Large intestine (tissue), 3 donors: Measurements from ENCODE around the gene WDR64. TPM values are rescaled to one million over a fixed set of nuclear protein-coding genes. Genes with fewer than 3 reads are reported as not detected.
"Not testable (repeated sequence)": the region's sequence is repeated elsewhere in the genome, so short reads cannot be mapped to it uniquely, and the experiment has no call there.

Source experiments
- DNase-seq, 2 donors: peaks; one replicate each; pipeline versions ENCODE4 v3.0.0 to v3.0.0-alpha.2; 2013
- H3K27ac ChIP-seq: one replicate; pipeline ENCODE4 v1.5.1; 2013; ENCODE audit warnings: low read length
- H3K27me3 ChIP-seq: 2 replicates; pipeline ENCODE4 v1.6.1; 2013; ENCODE audit warnings: low read length; ENCODE audit not compliant: control insufficient read depth, insufficient read depth
- H3K36me3 ChIP-seq: 2 replicates; pipeline ENCODE4 v1.6.1; 2013; ENCODE audit warnings: low read length; ENCODE audit not compliant: control insufficient read depth, insufficient read depth
- H3K4me1 ChIP-seq: one replicate; pipeline ENCODE4 v1.6.1; 2013; ENCODE audit warnings: low read length; ENCODE audit not compliant: control insufficient read depth, insufficient read depth
- H3K4me3 ChIP-seq: one replicate; pipeline ENCODE4 v1.5.1; 2013; ENCODE audit warnings: low read length
- H3K9me3 ChIP-seq: one replicate; pipeline ENCODE4 v1.6.1; 2013; ENCODE audit warnings: mild to moderate bottlenecking, low read depth, low read length, moderate library complexity; ENCODE audit not compliant: control insufficient read depth
- WGBS: methylation state at CpG from one replicate; pipeline ENCODE4 v1.1.5; 2013; ENCODE audit warnings: low lambda C conversion rate; ENCODE audit not compliant: insufficient coverage; 5-methylcytosine and 5-hydroxymethylcytosine counted together
- polyA plus RNA-seq: library from polyadenylated mRNA; unstranded; fragments of 120-200 nt; gene quantifications from one replicate; pipeline ENCODE4 v1.2.1, GENCODE V29; 2013

Gene WDR64
- polyA plus RNA-seq, 1 donor = 0.03 TPM

DNA sequence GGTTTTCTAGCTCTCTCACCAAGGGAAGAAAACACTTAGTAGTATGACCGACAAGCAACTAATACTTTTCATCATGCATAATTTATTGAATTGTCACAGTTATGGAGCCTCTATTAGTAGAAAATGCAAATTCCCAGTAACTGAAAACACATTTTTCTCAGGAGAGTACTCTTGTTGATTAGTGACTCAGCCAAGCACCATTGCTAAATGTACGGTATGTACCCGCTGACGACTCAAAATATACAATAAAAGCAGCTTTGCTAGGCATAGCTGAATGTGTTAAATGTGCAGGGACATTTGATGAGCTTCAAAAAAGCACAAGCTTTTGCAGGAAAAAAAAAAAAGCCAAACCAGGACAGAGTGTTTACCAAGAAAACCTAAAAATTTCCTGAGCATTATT lies 63.9 kb downstream of the WDR64 start:
- H3K4me1 ChIP-seq = no peaks in the 10 kb centered on the region
- no peak overlapping the region for H3K4me3 ChIP-seq
- no peaks in the 10 kb centered on the region for H3K9me3 ChIP-seq
- 100% methylated on average over 3 of the region's 4 CpGs for WGBS
- no peak for DNase-seq
- H3K27ac ChIP-seq = no peak overlapping the region
- no peaks in the 10 kb centered on the region for H3K27me3 ChIP-seq
- H3K36me3 ChIP-seq = no peaks in the 10 kb centered on the region

DNA sequence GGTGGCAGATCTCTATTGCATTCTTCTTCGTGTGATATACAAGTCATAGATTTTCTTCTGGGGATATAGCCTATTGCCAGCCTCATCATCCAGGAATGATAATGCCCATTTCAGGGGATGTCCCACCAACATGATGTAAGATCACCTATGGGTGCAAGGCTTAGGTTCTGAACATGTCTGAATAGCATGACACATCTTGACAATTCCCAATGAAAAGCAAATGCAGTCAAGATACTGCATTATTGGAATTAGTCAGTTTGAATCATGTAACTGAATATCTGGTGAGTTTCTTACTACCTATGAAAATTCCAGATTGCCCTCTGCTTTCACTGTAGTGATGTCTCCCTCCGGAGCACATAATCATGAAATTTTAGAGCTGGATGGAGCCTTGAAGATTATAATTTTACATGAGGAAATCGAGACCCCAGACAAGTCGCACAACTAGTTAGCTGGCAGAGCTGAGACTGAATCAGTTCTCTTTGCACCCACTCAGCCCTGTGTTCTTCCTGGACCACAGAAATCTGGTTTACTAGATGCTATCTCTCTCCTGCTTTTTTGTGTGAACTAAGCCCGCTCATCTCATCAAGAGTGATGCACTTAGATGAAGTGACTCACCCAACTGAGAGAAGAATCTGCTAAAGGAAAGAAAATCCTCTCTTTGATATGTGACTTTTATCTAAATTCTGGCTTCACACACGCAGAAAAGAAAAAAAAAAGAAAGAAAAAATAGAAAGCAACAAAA lies 65.0 kb downstream of the WDR64 start:
- Histone ChIP-seq H3K4me1 (no peaks in the 10 kb centered on the region), H3K27ac (no peak overlapping the region), H3K9me3 (no peaks in the 10 kb centered on the region), H3K4me3 (no peak overlapping the region), H3K27me3 (no peaks in the 10 kb centered on the region), H3K36me3 (no peaks in the 10 kb centered on the region)
- WGBS = 51% methylated on average over 4 of the region's 6 CpGs
- no peak for DNase-seq

GRCh38 chr1:241717975-241718374 lies 65.9 kb downstream of the WDR64 start:
- Histone ChIP-seq H3K36me3 (no peaks in the 10 kb centered on the region), H3K9me3 (no peaks in the 10 kb centered on the region), H3K27me3 (no peaks in the 10 kb centered on the region), H3K4me3 (no peak overlapping the region), H3K4me1 (no peaks in the 10 kb centered on the region), H3K27ac (no peak overlapping the region)
- no peak for DNase-seq
- 0% methylated on average over 2 of the region's 5 CpGs for WGBS

- Histone ChIP-seq H3K4me1 (no peaks in the 10 kb centered on the region), H3K4me3 (no peak overlapping the region), H3K36me3 (no peaks in the 10 kb centered on the region), H3K9me3 (no peaks in the 10 kb centered on the region), H3K27ac (no peak overlapping the region), H3K27me3 (no peaks in the 10 kb centered on the region)
- no peak for DNase-seq
- WGBS = no CpG with 5 or more reads among the region's 3 CpGs
These were observed 68.9 kb downstream of the WDR64 start for GRCh38 chr1:241721011-241721410.

DNA sequence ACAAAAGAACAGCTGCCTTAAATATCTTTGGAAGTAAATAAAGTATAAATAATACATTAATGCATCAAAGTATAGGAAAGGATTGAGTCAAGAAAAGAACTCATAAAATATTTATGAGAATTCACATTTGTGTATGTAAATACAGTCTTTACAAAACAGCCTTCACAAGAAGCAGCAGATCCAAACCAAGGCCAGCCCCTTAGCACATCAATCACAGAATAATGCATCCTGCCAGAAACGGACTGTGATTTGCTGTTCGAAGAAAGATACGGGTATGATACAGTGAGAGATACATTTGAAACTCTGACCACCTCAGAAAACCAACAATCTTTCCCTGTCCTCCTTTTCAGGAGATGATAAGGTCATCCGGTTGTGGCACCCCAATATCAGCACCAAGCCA lies 70.9 kb downstream of the WDR64 start:
- no peaks in the 10 kb centered on the region for H3K4me1 ChIP-seq
- no peak overlapping the region for H3K4me3 ChIP-seq
- DNase-seq = no peak
- WGBS = 100% methylated on average over 2 of the region's 4 CpGs
- H3K27ac ChIP-seq = no peak overlapping the region
- H3K27me3 ChIP-seq = no peaks in the 10 kb centered on the region
- no peaks in the 10 kb centered on the region for H3K36me3 ChIP-seq
- no peaks in the 10 kb centered on the region for H3K9me3 ChIP-seq

DNA sequence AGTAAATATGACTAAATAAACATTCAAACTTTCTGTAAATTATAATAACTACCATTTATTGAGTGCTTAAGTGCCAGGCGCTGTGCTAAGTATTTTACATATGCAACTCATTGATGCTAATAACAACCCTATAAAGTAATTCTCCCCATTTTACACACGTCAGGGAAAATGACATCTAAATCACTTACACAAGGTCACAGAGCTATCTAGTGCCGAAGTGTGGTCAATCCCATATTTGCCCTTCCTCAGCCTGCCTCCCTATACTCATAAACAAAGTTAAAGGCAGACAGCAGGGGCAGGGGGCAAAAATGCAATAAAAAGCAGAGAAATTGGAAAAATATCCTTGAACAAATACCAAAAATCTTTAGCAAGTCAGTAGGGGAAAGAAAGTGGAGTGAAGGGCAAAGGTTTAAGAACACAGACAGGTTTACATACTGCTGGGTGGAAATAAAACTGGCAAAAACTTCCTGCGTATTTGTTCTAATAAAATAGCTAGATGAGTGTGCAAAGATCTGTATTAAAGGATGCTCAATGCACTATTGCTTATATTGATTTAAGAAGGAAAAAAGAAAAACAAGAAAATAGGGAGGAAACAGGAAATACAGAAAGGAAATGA lies 72.8 kb downstream of the WDR64 start:
- WGBS = 80% methylated on average over 2 of the region's 4 CpGs
- Histone ChIP-seq H3K4me3 (no peak overlapping the region), H3K27ac (no peak overlapping the region), H3K27me3 (no peaks in the 10 kb centered on the region), H3K4me1 (no peaks in the 10 kb centered on the region), H3K9me3 (no peaks in the 10 kb centered on the region), H3K36me3 (no peaks in the 10 kb centered on the region)
- DNase-seq = no peak

DNA sequence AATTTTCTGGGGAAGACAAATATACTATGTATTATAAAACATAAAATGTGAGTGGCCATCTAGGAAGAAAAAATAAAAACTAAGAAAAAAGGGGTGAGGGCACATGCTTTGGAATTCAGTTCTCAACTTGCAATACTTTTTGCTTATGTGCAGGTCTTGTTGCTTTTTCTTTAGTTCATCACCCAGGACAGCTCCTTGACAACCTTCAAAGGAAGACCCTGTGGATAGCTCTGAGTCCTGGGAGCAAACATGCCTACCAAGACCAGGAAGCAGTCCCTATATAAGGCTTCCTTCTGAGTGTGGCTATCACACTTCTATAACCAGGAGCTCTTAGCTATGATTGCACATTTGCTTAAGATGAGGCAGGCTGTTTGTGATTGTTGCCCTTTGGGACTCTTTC lies 78.0 kb downstream of the WDR64 start:
- H3K27me3 ChIP-seq = no peaks in the 10 kb centered on the region
- DNase-seq = no peak
- no peak overlapping the region for H3K4me3 ChIP-seq
- no peak overlapping the region for H3K27ac ChIP-seq
- no peaks in the 10 kb centered on the region for H3K36me3 ChIP-seq
- no peaks in the 10 kb centered on the region for H3K9me3 ChIP-seq
- H3K4me1 ChIP-seq = no peaks in the 10 kb centered on the region

DNA sequence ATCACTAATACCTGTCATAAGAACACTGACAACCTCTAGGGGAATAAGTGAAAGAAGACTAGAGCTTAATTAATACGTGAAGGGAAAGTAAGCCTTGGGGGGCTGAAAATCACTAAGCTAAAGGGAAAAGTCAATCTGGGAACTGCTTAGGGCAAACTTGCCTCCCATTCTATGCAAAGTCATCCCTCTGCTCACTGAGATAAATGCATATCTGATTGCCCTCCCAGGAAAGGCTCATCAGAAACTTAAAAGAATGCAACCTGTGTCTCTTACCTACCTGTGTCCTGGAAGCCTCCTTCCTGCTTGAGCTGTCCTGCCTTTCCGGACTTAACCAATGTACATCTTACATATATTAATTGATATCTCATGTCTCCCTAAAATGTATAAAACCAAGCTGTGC lies 81.8 kb downstream of the WDR64 start:
- Histone ChIP-seq H3K36me3 (no peaks in the 10 kb centered on the region), H3K9me3 (no peaks in the 10 kb centered on the region), H3K4me3 (no peak overlapping the region), H3K27me3 (no peaks in the 10 kb centered on the region), H3K4me1 (no peaks in the 10 kb centered on the region), H3K27ac (no peak overlapping the region)
- no peak for DNase-seq
- no CpG with 5 or more reads among the region's 2 CpGs for WGBS

DNA sequence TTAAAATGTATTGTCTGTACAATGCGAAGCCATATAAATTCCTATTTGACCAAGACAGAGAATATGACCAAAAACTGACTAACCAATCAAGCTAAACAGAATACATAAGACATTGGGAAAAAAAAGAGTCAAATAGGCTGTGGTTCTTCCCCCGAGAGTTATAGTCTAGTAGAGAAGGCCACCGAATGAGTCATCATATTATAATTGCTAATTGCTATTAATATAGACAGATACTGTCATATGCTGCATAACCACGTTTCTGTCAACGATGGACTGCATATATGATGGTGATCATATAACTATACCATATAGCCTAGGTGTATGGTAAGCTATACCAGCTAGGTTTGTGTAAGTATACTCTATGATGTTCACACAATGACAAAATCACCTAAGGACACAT lies 82.5 kb downstream of the WDR64 start:
- Histone ChIP-seq H3K4me3 (no peak overlapping the region), H3K4me1 (no peaks in the 10 kb centered on the region), H3K27me3 (no peaks in the 10 kb centered on the region), H3K27ac (no peak overlapping the region), H3K9me3 (no peaks in the 10 kb centered on the region), H3K36me3 (no peaks in the 10 kb centered on the region)
- DNase-seq = no peak
- 76% methylated on average over 2 of the region's 5 CpGs for WGBS

DNA sequence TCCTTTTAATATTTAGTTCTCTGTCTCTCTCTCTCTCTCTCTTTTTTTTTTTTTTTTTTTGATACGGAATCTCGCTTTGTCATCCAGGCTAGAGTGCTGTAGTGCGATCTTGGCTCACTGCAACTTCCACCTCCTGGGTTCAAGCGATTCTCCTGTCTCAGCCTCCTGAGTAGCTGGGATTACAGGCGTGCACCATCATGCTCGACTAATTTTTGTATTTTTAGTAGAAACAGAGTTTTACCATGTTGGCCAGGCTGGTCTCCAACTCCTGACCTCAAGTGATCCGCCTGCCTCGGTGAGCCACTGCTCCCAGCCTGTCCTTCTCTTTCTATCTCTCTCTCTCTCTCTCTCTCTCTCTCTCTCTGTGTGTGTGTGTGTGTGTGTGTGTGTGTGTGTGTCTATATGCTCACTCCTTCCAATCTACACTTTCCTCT lies 83.4 kb downstream of the WDR64 start:
- not testable (repeated sequence) for H3K4me3 ChIP-seq, H3K27me3 ChIP-seq, H3K9me3 ChIP-seq, H3K36me3 ChIP-seq, DNase-seq, H3K27ac ChIP-seq, H3K4me1 ChIP-seq
- 80% methylated on average over 1 of the region's 8 CpGs for WGBS

GRCh38 chr1:241736387-241736786 lies 84.3 kb downstream of the WDR64 start:
- Histone ChIP-seq H3K9me3 (no peaks in the 10 kb centered on the region), H3K27me3 (no peaks in the 10 kb centered on the region), H3K36me3 (no peaks in the 10 kb centered on the region), H3K4me3 (no peak overlapping the region), H3K4me1 (no peaks in the 10 kb centered on the region), H3K27ac (no peak overlapping the region)
- no CpG with 5 or more reads among the region's 3 CpGs for WGBS
- no peak for DNase-seq
